ENCODE results near the gene STRAP.

DNA sequence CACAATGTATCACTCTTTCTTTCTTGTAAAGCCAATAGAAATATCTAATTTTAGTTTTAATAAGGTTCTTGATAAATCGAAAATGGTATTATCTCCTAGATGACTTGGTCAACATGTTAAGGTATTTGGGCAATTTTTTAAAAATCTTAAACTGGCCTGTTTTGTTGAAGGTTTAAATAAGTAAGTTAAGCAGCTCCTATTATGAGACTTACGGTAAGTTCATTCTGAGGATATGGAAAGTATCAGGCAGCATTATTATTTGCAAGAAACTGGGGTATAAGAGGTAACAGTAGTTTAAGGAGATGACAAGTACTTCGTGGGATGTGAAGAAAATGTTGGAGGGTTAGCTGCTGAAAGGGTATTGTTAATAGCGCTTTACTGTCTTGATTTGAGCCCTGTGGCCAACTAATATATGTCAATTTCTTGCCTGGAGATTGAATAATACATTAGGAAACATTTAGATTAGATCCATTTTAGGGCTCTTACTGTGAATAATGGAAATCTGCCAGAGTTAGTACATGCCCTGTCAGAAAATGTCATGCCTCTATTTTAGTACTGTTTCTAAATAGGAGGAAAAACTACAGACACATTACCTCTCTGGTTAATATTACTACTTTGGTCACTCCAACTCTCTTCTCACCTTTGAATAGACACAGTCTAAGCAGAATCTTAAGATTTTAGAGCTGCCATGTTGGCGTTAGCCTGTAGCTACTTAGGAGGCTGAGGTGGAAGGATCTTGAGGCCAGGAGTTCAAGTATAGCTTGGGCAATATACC lies 5.0 kb downstream of the STRAP start:
- TF ChIP-seq, protein P1, sequence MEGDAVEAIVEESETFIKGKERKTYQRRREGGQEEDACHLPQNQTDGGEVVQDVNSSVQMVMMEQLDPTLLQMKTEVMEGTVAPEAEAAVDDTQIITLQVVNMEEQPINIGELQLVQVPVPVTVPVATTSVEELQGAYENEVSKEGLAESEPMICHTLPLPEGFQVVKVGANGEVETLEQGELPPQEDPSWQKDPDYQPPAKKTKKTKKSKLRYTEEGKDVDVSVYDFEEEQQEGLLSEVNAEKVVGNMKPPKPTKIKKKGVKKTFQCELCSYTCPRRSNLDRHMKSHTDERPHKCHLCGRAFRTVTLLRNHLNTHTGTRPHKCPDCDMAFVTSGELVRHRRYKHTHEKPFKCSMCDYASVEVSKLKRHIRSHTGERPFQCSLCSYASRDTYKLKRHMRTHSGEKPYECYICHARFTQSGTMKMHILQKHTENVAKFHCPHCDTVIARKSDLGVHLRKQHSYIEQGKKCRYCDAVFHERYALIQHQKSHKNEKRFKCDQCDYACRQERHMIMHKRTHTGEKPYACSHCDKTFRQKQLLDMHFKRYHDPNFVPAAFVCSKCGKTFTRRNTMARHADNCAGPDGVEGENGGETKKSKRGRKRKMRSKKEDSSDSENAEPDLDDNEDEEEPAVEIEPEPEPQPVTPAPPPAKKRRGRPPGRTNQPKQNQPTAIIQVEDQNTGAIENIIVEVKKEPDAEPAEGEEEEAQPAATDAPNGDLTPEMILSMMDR (IDR thresholded peaks at IDR 0.05; ENCODE audit: extremely low read depth in 1 of 2, insufficient read depth in 1 of 2, low read depth in 1 of 2, low read length in 2 of 2): no peak
- TF ChIP-seq POLR2A (IDR thresholded peaks at IDR 0.05; ENCODE audit: low read depth, low read length) (no peak), MYC (IDR thresholded peaks at IDR 0.05; ENCODE audit: low read depth, low read length) (no peak), EZH2 (IDR thresholded peaks at IDR 0.05; ENCODE audit: borderline replicate concordance, low read depth, low read length, severe bottlenecking) (no peak), POLR2AphosphoS5 (IDR thresholded peaks at IDR 0.05; ENCODE audit: insufficient read depth, low read depth, low read length) (no peak)

All from endothelial cell of umbilical vein (primary cell).